K562 (cell line): Measurements from ENCODE around the gene RSBN1L. TPM values are rescaled to one million over a fixed set of nuclear protein-coding genes. Genes with fewer than 3 reads are reported as not detected.

Experiments
- ATAC-seq: fragments of 200-7000 bp; cut with Tn5 transposase; 3 replicates; pipeline ENCODE4 v1.9.1; 2020; ENCODE audit warnings: moderate library complexity
- BruUV-seq: library from RNA; stranded (reverse); fragments of 400-500 nt; replicated peaks from 2 replicates; lab custom pipeline; 2021; lab: Mats Ljungman, UMichigan
- CTCF ChIA-PET: fragments of 300-600 bp; formaldehyde crosslinking; extraction: SDS; loops from one replicate; lab custom pipeline; 2021; ENCODE audit warnings: low intra/inter-chr PET ratio; lab: Yijun Ruan, JAX
- POLR2A ChIA-PET: fragments of 300-600, 350-650 bp; sonication (Branson Sonifier 250); formaldehyde crosslinking; extraction: SDS; loops from one replicate; lab custom pipeline; 2021; ENCODE audit warnings: antibody characterized with exemption, inconsistent platforms; lab: Yijun Ruan, JAX
- DNase-seq, 4 experiments: peaks; one replicate each; pipeline versions ENCODE4 v3.0.0 to v3.0.0-alpha.2; 2011 to 2018; ENCODE audit warnings: low spot score in 3 of 4, mixed read lengths in 3 of 4; ENCODE audit errors: extremely low read depth in 1 of 4
- FAIRE-seq: peaks from 2 replicates; lab custom pipeline; 2011; peaks lifted over from hg19 to GRCh38; lab: Jason Lieb, UNC
- H2AFZ ChIP-seq: 2 replicates; pipeline ENCODE4 v1.6.0; 2011; ENCODE audit warnings: low read depth, low read length, control low read depth, inconsistent platforms
- H3K27ac ChIP-seq: fragments of 200-600 bp; 3 replicates; pipeline ENCODE4 v1.8.0; 2011; ENCODE audit warnings: low read depth, mild to moderate bottlenecking, control low read depth, inconsistent platforms, low read length, moderate library complexity, mixed read lengths; ENCODE audit errors: extremely low read depth
- H3K27me3 ChIP-seq, 2 experiments: fragments of 300-600 bp in 1 of 2; 2 replicates in 1 of 2; 3 replicates in 1 of 2; pipeline versions ENCODE4 v1.6.0 to v1.8.0; 2011; ENCODE audit warnings: inconsistent platforms in 2 of 2, low read length in 2 of 2, mild to moderate bottlenecking in 1 of 2, mixed read lengths in 1 of 2, moderate library complexity in 1 of 2; ENCODE audit not compliant: control insufficient read depth in 2 of 2, insufficient read depth in 2 of 2
- H3K36me3 ChIP-seq: fragments of 300-600 bp; 3 replicates; pipeline ENCODE4 v1.8.0; 2011; ENCODE audit warnings: mild to moderate bottlenecking, low read length, inconsistent platforms; ENCODE audit not compliant: control insufficient read depth, insufficient read depth
- H3K4me1 ChIP-seq, 2 experiments: fragments of 200-600 bp in 1 of 2; replicated peaks in 1 of 2; 2 replicates in 1 of 2; 3 replicates in 1 of 2; pipeline versions ENCODE4 v1.5.1 to v1.8.0; 2011; ENCODE audit warnings: inconsistent platforms in 2 of 2, low read length in 2 of 2, mild to moderate bottlenecking in 1 of 2, mixed read lengths in 1 of 2, moderate library complexity in 1 of 2; ENCODE audit not compliant: control insufficient read depth in 2 of 2, insufficient read depth in 2 of 2
- H3K4me2 ChIP-seq: 2 replicates; pipeline ENCODE4 v1.6.1; 2011; ENCODE audit warnings: low read length, control low read depth, inconsistent platforms, mixed read lengths; ENCODE audit not compliant: insufficient read depth
- H3K4me3 ChIP-seq: fragments of 200-600 bp; sonication (generic), shearing (Covaris generic); 2 replicates; pipeline ENCODE4 v1.5.1; 2016; ENCODE audit warnings: control low read depth, inconsistent platforms
- H3K79me2 ChIP-seq: fragments of 200-600 bp; 3 replicates; pipeline ENCODE4 v1.8.0; 2011; ENCODE audit warnings: low read length, inconsistent platforms; ENCODE audit not compliant: control insufficient read depth, insufficient read depth
- H3K9ac ChIP-seq, 2 experiments: 2 replicates each; pipeline versions ENCODE4 v1.6.0 to v1.6.1; 2011; ENCODE audit warnings: low read depth in 2 of 2, low read length in 2 of 2, control low read depth in 1 of 2, inconsistent platforms in 1 of 2, mild to moderate bottlenecking in 1 of 2, mixed read lengths in 1 of 2; ENCODE audit not compliant: insufficient read depth in 1 of 2
- H3K9me1 ChIP-seq: one replicate; pipeline ENCODE4 v1.6.0; 2011; ENCODE audit warnings: inconsistent platforms, mild to moderate bottlenecking, low read length, moderate library complexity; ENCODE audit not compliant: control insufficient read depth, insufficient read depth
- H3K9me3 ChIP-seq: replicated peaks from 2 replicates; pipeline ENCODE4 v1.5.1; 2011; ENCODE audit warnings: low read depth, low read length, inconsistent platforms; ENCODE audit not compliant: control insufficient read depth, insufficient read depth
- H4K20me1 ChIP-seq: replicated peaks from 2 replicates; pipeline ENCODE4 v1.6.1; 2011; ENCODE audit warnings: low read length, inconsistent platforms, mixed read lengths; ENCODE audit not compliant: control insufficient read depth, insufficient read depth
- DNMT1 ChIP-seq: fragments of 450-650 bp; IDR thresholded peaks from 2 replicates; pipeline ENCODE4 v1.6.1; 2016; ENCODE audit warnings: antibody characterized with exemption, mild to moderate bottlenecking
- KDM5B ChIP-seq: fragments of 200-600 bp; sonication (generic); IDR thresholded peaks from 2 replicates; pipeline ENCODE4 v1.6.1; 2012; ENCODE audit warnings: low read depth, mild to moderate bottlenecking, moderate library complexity, low read length, control low read depth, inconsistent platforms; ENCODE audit not compliant: insufficient replicate concordance
- SMAD3 ChIP-seq: fragments of 450-650 bp; formaldehyde crosslinking; conservative IDR thresholded peaks from 2 replicates; pipeline ENCODE4 v1.4.0; 2020; ENCODE audit warnings: mild to moderate bottlenecking
- SOX6 ChIP-seq: fragments of 450-650 bp; IDR thresholded peaks from 2 replicates; pipeline ENCODE4 v1.6.1; 2014; ENCODE audit warnings: mild to moderate bottlenecking
- SRSF3 ChIP-seq: fragments of 200-400 bp; formaldehyde crosslinking; IDR thresholded peaks from 2 replicates; pipeline ENCODE4 v1.6.1; 2016; ENCODE audit warnings: mild to moderate bottlenecking, low read length, moderate library complexity; ENCODE audit not compliant: insufficient read depth
- TFAM ChIP-seq: fragments of 250-450 bp; sonication (Bioruptor Pico); conservative IDR thresholded peaks from 2 replicates; pipeline ENCODE4 v1.5.0; 2021; ENCODE audit warnings: mild to moderate bottlenecking, moderate library complexity
- ZBTB1 ChIP-seq: sonication (generic); formaldehyde crosslinking; IDR thresholded peaks from 2 replicates; pipeline ENCODE4 v1.8.1; 2023; ENCODE audit warnings: missing genetic modification reagents, low read depth, mild to moderate bottlenecking, borderline replicate concordance
- ZNF133 ChIP-seq: fragments of 250-450 bp; sonication (Bioruptor Pico); IDR thresholded peaks from 2 replicates; pipeline ENCODE4 v1.4.0; 2020; ENCODE audit warnings: mild to moderate bottlenecking
- WGBS: fragments of 100-300 bp; shearing (Covaris generic); methylation state at CpG from one replicate; pipeline ENCODE4 v1.1.6; 2016; ENCODE audit warnings: low coverage, mixed read lengths; ENCODE audit not compliant: insufficient coverage; ENCODE audit errors: missing lambda C conversion rate; 5-methylcytosine and 5-hydroxymethylcytosine counted together
- in situ Hi-C: fragments of 300-500 bp; cut with MboI; formaldehyde crosslinking; loops from 4 replicates; pipeline ENCODE4 v1.15.0; 2018; ENCODE audit warnings: inconsistent platforms, mixed read lengths
- intact Hi-C: fragments of 100-400 bp; cut with micrococcal nuclease; formaldehyde crosslinking; loops from 2 replicates; pipeline ENCODE4 v1.14.2; 2022
- polyA plus RNA-seq, 8 experiments: library from polyadenylated mRNA; depleted of rRNA in 4 of 8; stranded (reverse) in 5 of 8; unstranded in 3 of 8; fragments of >200 nt; fragmentation: Nextera tagmentation in 2 of 8; fragmentation: Illumina TruSeq in 1 of 8; extraction: Ambion mirVana in 2 of 8; extraction: Trizol in 1 of 8; gene quantifications; 2 replicates each; pipeline versions ENCODE4 v1.2.1 to v1.2.3, GENCODE V29; 2011 to 2014; ENCODE audit warnings: inconsistent platforms in 1 of 8, missing spikeins in 1 of 8
- total RNA-seq, 7 experiments: library from RNA; depleted of rRNA in 6 of 7; stranded (reverse); fragments of >200 nt in 6 of 7; fragmentation: Illumina TruSeq in 2 of 7; extraction: Trizol in 2 of 7; gene quantifications; 2 replicates each; pipeline versions ENCODE4 v1.2.1 to v1.2.3, GENCODE V29; 2011 to 2021; ENCODE audit warnings: low replicate concordance in 1 of 7
- TF ChIP-seq, protein P1 (sequence below): fragments of 250-450 bp; sonication (Bioruptor Pico); IDR thresholded peaks from 2 replicates; pipeline ENCODE4 v1.8.0; 2022; ENCODE audit warnings: moderate library complexity, mild to moderate bottlenecking, inconsistent platforms
- TF ChIP-seq, protein P2 (sequence below): sonication (generic); formaldehyde crosslinking; IDR thresholded peaks from 2 replicates; pipeline ENCODE4 v1.8.0; 2022; ENCODE audit warnings: mild to moderate bottlenecking, low read depth, missing genetic modification reagents

The RSBN1L gene
- total and polyA plus RNA-seq, 9 of the 15 experiments (the other 6 are each of a cell fraction or from before 2014, with no cell fraction given) = 6.2 to 35.2 (median 20.1) TPM

DNA sequence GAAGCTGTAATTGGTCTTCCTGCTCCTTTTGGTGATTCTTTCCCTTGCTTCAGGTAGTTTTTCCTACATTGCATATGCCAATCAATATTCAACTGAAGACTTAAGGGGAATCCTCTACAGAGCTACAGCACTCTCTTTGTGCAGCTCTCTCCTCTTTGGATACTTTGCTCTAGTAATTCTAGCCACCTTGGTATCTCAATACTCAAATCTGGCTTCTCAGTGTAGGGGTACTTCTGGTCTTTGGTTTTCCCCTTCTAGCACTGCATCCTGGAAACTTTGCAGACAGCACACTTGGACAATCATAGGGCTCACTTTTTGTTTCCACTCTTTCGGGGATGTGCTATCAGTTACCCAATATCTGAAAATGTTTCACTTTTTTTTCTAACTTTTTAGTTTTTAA lies 112.3 kb downstream of the RSBN1L start:
- intact Hi-C loops = no loop called here
- no peak for ATAC-seq
- no TSS peak for BruUV-seq
- H3K27me3 ChIP-seq = no peaks in the 10 kb centered on the region
- H3K79me2 ChIP-seq = peaks cover 99% of the 10 kb centered on the region
- no peaks in the 10 kb centered on the region for H4K20me1 ChIP-seq
- TF ChIP-seq, protein P1, sequence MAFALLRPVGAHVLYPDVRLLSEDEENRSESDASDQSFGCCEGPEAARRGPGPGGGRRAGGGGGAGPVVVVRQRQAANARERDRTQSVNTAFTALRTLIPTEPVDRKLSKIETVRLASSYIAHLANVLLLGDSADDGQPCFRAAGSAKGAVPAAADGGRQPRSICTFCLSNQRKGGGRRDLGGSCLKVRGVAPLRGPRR = no peak
- no peak for TF ChIP-seq TFAM (CRISPR knock-in tag)
- no peak for TF ChIP-seq SMAD3 (CRISPR knock-in tag)
- TF ChIP-seq SRSF3 = no peak
- TF ChIP-seq ZBTB1 = no peak
- no peak for TF ChIP-seq ZNF133 (CRISPR knock-in tag)
- TF ChIP-seq, protein P2, sequence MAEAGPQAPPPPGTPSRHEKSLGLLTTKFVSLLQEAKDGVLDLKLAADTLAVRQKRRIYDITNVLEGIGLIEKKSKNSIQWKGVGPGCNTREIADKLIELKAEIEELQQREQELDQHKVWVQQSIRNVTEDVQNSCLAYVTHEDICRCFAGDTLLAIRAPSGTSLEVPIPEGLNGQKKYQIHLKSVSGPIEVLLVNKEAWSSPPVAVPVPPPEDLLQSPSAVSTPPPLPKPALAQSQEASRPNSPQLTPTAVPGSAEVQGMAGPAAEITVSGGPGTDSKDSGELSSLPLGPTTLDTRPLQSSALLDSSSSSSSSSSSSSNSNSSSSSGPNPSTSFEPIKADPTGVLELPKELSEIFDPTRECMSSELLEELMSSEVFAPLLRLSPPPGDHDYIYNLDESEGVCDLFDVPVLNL (CRISPR knock-in tag) = no peak
- TF ChIP-seq KDM5B = no peak
- TF ChIP-seq SOX6 = no peak
- no peak for TF ChIP-seq DNMT1
- no peak overlapping the region for H3K4me3 ChIP-seq
- H3K36me3 ChIP-seq = no peaks in the 10 kb centered on the region; the same call in 2 of the 3 replicates
- WGBS = 81% methylated on average over 1 of the region's 1 CpG
- no peak overlapping the region for H2AFZ ChIP-seq
- H3K27ac ChIP-seq = no peak overlapping the region
- ChIA-PET CTCF (no interaction called here), POLR2A (no interaction called here)
- H3K9me1 ChIP-seq = no peaks in the 10 kb centered on the region
- peaks cover 3% of the 10 kb centered on the region; the same call in 1 of the 2 replicates for H3K9me3 ChIP-seq
- no peak for FAIRE-seq
- no peak overlapping the region for H3K4me2 ChIP-seq
- no peak overlapping the region for H3K9ac ChIP-seq
- H3K4me1 ChIP-seq = peaks cover 0 to 17% of the 10 kb centered on the region in 2 experiments; a peak in 3 of 5 replicates
- DNase-seq = no peak
- in situ Hi-C loops = no loop called here
